ENCODE measurements around the gene RALB. TPM values are rescaled to one million over a fixed set of nuclear protein-coding genes. Genes with fewer than 3 reads are reported as not detected.

Gene RALB
- total and polyA plus RNA-seq, 2 donors from 2014 or later, result 58.5 to 64.5 TPM

- H3K27me3 ChIP-seq (ENCODE audit: control insufficient read depth, insufficient read depth, low read length), result peaks cover 2% of the 10 kb centered on the region
- no peaks in the 10 kb centered on the region for H3K9me3 ChIP-seq (ENCODE audit: control insufficient read depth in 2 of 3, insufficient read depth in 1 of 3, low read length in 3 of 3)
- no peak for TF ChIP-seq CTCF (IDR thresholded peaks at IDR 0.05; ENCODE audit: borderline replicate concordance, extremely low read depth, insufficient read depth)
- intact Hi-C loops (cut with DNase I), result no loop called here
- H3K4me1 ChIP-seq (ENCODE audit: control insufficient read depth in 2 of 3, insufficient read depth in 2 of 3, low read depth in 1 of 3, low read length in 3 of 3), result peaks cover 0 to 4% (median 0%) of the 10 kb centered on the region in 3 donors
- H3K4me3 ChIP-seq (ENCODE audit: low read length in 3 of 3), result no peak overlapping the region
- H3K27ac ChIP-seq (ENCODE audit: low read depth in 2 of 2, low read length in 2 of 2), result no peak overlapping the region
- DNase-seq (no peak), FAIRE-seq (no peak)
- no peaks in the 10 kb centered on the region for H3K36me3 ChIP-seq (ENCODE audit: control insufficient read depth in 2 of 3, insufficient read depth in 3 of 3, low read length in 3 of 3)
- no peak overlapping the region for H3K9ac ChIP-seq (ENCODE audit: low read length in 3 of 3)
Observed at GRCh38 chr2:120315367-120316033, 62.8 kb downstream of the RALB start.

- no peaks in the 10 kb centered on the region for H3K9me3 ChIP-seq (ENCODE audit: control insufficient read depth in 2 of 3, insufficient read depth in 1 of 3, low read length in 3 of 3)
- intact Hi-C loops (cut with DNase I), result no loop called here
- TF ChIP-seq CTCF (IDR thresholded peaks at IDR 0.05; ENCODE audit: borderline replicate concordance, extremely low read depth, insufficient read depth), result no peak
- DNase-seq, result no peak
- peaks cover 2% of the 10 kb centered on the region for H3K27me3 ChIP-seq (ENCODE audit: control insufficient read depth, insufficient read depth, low read length)
- FAIRE-seq, result no peak
- peaks cover 0 to 4% (median 0%) of the 10 kb centered on the region in 3 donors for H3K4me1 ChIP-seq (ENCODE audit: control insufficient read depth in 2 of 3, insufficient read depth in 2 of 3, low read depth in 1 of 3, low read length in 3 of 3)
- H3K4me3 ChIP-seq (ENCODE audit: low read length in 3 of 3), result no peak overlapping the region
- no peak overlapping the region for H3K9ac ChIP-seq (ENCODE audit: low read length in 3 of 3)
- no peak overlapping the region for H3K27ac ChIP-seq (ENCODE audit: low read depth in 2 of 2, low read length in 2 of 2)
- H3K36me3 ChIP-seq (ENCODE audit: control insufficient read depth in 2 of 3, insufficient read depth in 3 of 3, low read length in 3 of 3), result no peaks in the 10 kb centered on the region
Observed at GRCh38 chr2:120316071-120316470, 63.4 kb downstream of the RALB start.

GRCh38 chr2:120316528-120317179, 64.0 kb downstream of the RALB start:
- DNase-seq (no peak), FAIRE-seq (no peak)
- H3K27ac ChIP-seq (ENCODE audit: low read depth in 2 of 2, low read length in 2 of 2), result no peak overlapping the region
- H3K9me3 ChIP-seq (ENCODE audit: control insufficient read depth in 2 of 3, insufficient read depth in 1 of 3, low read length in 3 of 3), result no peaks in the 10 kb centered on the region
- H3K27me3 ChIP-seq (ENCODE audit: control insufficient read depth, insufficient read depth, low read length), result peaks cover 2% of the 10 kb centered on the region
- intact Hi-C loops (cut with DNase I), result no loop called here
- H3K9ac ChIP-seq (ENCODE audit: low read length in 3 of 3), result no peak overlapping the region
- H3K4me3 ChIP-seq (ENCODE audit: low read length in 3 of 3), result no peak overlapping the region
- no peak for TF ChIP-seq CTCF (IDR thresholded peaks at IDR 0.05; ENCODE audit: borderline replicate concordance, extremely low read depth, insufficient read depth)
- no peaks in the 10 kb centered on the region for H3K36me3 ChIP-seq (ENCODE audit: control insufficient read depth in 2 of 3, insufficient read depth in 3 of 3, low read length in 3 of 3)
- peaks cover 0 to 4% (median 0%) of the 10 kb centered on the region in 3 donors for H3K4me1 ChIP-seq (ENCODE audit: control insufficient read depth in 2 of 3, insufficient read depth in 2 of 3, low read depth in 1 of 3, low read length in 3 of 3)

All from kidney (tissue), 14 donors.